HG03520 (cell line): ENCODE data around the gene RALGPS1.

Source experiments
- ATAC-seq: cut with Tn5 transposase; IDR thresholded peaks from one replicate; pipeline ENCODE4 v1.9.1; 2021; ENCODE audit warnings: mild to moderate bottlenecking, moderate library complexity; ENCODE audit not compliant: unreplicated experiment

Gene RALGPS1

GRCh38 chr9:127181595-127182190 lies 267.1 kb downstream of the RALGPS1 start:
- ATAC-seq, result no peak

DNA sequence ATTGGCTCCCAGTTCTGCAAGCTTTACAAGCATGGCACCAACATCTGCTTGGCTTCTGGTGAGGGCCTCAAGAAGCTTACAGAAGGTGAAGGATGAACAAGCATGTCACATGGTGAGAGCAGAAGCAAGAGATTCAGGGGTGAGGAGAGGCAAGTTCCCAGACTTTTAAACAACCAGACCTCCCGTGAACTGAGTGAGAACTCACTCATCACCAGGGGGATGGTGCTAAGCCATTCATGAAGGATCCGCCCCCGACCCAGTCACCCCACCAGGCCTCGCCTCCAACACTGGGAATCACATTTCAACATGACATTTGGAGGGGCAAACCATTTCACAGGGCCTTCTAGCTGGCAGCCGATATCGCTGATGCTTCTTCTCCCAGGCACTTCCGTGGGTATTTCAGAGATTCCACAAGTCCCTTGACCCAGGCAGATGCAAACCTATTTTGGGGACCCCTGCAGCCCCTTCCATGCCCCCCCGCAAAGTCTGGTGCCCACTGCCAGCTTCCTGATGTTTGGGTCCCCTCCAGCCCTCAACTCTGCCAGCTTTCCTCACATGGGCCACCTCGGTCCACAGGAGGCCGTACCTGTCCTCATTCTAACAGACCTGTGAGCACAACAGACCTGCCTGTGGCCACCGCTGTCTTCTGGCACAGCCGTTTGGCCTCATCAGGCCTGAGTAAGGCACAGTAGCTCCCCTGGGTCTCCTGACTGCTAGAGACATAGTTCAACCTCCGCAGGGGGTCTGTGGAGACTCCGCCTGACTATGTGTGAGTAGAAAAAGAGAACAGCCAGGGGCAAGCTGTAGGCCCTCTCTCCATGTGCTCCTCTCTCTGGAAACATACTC lies 268.5 kb downstream of the RALGPS1 start:
- ATAC-seq, result no peak

- ATAC-seq, result no peak
These were observed 269.4 kb downstream of the RALGPS1 start for GRCh38 chr9:127183814-127184582.

DNA sequence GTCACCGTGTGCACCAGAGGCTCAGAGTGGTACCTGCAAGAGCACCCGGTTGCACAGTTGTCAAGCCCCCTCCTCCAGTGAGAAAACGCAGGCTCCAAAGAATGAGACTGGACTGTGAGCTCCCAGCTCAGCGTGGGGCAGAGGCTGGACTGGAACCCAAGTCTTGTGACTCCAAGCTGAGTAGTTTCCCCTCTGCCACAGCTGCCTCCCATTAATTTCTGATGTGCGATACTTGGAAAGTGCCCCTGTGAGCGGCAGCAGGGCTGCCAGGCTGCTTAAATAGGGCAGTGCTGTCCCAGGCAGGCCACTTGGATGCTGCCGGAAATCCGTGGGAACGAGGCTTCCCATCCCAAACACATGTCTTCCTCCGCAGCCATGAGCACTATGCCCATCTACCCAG lies 270.1 kb downstream of the RALGPS1 start:
- no peak for ATAC-seq

DNA sequence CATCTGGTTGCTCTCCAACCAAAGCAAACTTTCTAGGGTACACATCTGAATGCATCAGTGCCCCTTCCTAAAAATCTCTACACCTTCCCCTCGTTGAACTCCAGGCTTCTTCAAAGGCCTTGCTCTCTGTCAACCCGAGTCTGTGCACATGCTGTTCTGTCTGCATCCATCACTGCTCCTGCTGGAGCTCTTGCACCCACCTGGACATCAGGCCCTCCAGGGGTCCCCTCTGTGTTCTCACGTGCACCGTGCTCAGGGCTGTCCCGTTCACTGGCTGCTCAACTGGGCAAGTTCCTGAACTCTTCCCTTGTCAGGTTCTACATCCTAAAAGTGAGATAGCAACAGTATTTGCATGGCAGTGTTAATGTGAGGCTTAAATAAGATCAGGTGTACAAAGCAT lies 270.6 kb downstream of the RALGPS1 start:
- ATAC-seq, result no peak

DNA sequence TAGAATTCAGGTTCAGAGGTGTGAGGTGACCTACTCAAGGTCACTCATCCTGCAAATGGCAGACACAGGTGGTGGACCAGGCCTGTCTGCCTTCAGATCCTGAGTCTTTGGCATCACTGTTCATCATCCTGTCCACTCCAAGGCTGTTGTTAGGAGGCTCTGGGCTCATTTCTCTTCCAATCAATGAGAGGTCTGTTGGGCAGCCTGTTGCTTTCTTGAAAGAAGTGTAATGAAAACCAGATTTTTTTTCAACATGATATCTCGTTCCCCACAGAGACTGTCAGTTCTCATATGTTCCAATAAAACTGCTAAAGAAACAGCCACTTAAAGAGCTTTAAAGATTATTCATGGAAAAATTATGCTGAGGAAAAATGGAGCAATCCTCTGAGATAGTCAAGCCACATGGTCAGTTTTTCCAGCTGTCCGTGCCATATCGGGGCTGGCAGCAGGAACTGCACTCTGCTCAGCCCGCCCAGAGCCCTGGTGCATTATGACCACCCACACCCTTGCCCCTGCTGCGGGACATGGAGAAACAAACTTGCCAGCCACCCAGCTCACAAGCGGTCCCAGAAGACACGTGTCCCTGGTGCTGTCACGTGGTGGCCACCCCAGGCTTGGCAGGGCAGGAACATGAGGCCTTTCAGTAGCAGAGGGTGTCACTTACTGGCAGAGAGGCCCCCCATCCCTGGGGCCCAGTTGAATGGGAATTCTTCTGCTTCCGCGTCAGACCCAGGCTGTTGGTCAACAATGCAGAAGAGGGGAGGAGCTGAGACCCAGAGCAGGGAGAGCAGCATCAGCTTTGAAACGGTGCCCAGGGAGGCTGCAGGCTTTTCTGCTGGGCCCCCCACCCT lies 271.6 kb downstream of the RALGPS1 start:
- ATAC-seq, result no peak

DNA sequence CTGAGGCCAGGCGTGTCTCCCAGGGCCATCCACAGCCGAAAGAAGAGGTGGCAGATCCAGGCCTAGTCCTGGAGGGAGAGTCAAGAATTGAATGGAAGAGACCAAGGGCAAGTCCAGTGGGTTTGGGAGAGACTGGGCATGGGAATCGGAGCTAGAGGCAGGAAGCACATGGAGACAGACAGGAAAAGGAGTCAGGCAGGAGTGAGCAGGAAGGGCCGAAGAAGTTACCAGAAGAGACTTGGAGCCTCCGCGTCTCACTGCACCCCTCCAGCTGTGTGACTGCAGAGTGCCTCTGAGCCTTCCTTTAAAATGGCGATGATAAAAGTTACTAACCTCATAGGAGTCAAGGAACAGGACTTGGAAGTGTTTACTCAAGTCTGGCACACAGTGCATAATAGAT lies 272.2 kb downstream of the RALGPS1 start:
- ATAC-seq, result no peak

DNA sequence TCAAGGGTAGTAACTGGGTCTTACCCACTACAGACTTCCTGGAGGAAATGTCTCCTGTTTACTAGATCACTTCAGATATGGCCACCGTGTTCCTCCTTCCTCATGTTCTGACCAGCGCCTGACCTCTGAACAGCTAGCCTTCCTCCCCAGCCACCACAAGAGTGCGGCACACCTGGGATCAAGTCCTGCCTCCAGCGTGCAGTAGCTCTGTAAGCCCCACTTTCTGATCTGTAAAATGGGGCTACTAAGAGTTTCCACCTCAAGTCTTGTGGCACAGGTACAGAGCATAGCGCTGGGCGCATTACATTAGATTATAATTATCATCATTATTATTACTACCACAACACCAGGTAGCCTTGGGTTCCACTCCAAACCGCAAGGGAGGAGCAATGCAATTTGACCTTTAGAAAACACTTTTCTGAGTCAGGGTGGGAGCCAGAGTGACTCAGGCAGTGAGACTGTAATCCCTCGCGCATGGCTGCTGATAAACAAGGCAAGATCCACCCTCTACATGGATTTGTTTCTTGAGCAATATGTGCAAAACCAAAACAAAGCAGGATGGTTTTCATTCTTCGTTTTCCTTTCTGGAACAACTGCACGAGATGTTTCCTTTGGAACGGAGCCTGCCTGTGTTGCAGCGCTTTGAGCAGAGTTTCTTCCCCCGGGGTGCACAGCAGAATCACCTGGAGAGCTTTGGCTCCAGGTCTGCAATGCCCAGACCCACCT lies 272.8 kb downstream of the RALGPS1 start:
- ATAC-seq, result no peak

DNA sequence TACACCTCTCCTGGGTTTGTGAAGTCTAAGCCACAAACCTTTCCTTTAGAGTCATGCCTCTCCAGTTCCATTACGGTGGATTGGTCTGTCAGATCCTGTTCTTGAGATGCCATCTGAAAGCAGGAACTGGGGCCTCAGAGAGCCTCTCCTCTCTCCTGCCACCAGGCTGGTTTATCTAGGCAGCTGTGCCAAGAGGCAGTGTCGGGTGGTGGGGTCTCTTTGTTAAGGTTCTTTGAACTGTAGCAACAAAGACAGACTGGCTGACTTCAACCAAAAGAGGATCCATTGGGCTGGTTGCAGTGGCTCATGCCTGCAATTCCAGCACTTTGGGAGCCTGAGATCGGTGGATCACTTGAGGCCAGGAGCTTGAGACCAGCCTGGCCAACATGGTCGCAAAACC lies 273.8 kb downstream of the RALGPS1 start:
- ATAC-seq, result no peak

DNA sequence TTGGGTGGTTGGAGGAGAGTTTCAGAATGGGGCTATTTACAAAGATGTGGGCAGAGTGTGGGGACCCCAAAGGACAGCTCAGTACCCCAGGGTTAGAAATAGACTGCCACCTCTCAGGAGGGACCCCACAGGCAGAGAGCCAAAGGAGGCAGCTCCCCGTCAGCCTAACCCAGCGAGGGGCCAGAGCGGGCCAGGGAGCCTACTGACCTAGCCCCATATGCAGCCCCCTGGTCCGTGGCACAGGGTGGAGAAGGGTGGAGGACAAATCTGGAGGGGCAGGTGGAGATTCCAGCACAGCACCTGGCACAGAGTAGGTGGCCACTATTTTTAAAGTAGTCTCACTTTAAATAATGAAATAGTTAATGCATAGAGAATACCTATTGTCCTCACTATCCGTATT lies 275.0 kb downstream of the RALGPS1 start:
- no peak for ATAC-seq

GRCh38 chr9:127192744-127193143 lies 278.2 kb downstream of the RALGPS1 start:
- ATAC-seq, result no peak

GRCh38 chr9:127193483-127193882 lies 278.9 kb downstream of the RALGPS1 start:
- ATAC-seq, result no peak

DNA sequence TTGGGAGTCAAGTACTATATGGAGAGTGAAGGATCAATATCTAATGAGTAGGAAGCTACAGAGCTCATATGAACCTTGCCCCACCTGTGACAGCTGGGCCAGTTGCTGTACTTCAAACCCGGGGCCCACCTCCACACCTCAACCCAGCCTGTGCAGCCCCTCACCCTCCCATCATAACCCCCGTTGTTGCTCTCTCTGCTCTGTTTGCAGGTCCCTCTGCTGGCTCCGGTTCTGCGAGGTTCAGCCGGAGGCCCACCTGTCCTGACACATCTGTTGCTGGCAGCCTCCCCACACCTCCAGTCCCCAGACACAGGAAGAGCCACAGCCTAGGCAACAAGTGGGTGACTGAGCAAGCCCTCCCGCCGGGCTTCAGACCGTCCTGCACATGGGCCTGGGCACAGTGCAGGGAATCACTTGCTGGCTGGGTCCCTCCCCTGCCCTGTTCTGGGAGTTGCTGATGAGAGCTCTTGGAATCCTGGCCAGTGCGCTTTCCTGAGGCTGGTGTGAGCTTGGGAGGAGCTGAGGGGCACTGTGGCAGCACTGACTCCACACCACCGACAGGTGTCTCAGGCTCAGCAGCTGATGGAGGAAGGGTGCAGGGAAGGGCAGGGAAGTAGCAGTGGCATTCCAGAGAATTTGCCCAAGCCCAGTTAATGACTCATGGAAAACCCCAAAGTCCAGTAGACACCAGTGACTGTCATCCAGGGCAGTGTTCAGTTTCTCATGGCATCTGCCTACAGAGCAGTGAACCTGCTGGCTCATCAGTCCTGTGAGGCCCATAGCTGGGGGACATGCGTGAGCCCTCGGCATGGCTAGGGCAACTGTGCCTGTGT lies 280.5 kb downstream of the RALGPS1 start:
- no peak for ATAC-seq

- ATAC-seq, result no peak
These were observed 281.6 kb downstream of the RALGPS1 start for GRCh38 chr9:127195976-127196825.

- ATAC-seq, result no peak
These were observed 282.2 kb downstream of the RALGPS1 start for GRCh38 chr9:127196826-127197145.

GRCh38 chr9:127197186-127197860 lies 282.7 kb downstream of the RALGPS1 start:
- no peak for ATAC-seq

GRCh38 chr9:127197861-127198430 lies 283.4 kb downstream of the RALGPS1 start:
- ATAC-seq, result no peak

DNA sequence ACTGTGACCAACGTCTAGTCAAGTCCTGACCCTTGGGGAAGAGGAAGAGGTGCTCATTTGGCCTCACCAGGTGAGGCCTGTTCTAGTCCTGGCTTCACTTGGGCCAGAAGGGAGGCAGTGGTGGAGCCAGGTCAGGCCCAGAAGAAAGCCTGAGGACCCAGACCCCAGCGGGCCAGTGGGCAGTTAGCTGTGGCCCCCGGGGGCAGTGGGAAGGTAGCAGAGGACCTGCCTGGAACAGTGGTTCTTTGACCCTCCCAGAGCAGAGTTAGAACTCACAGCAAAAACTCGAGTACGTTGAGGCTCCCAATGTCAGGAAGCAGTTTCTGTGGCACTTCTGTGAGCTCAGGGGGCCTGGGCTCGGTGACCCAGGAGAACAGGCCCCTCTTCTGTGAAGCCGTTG lies 284.0 kb downstream of the RALGPS1 start:
- no peak for ATAC-seq
